H1 (cell line): Measurements from ENCODE around the gene TIAL1. TPM values are rescaled to one million over a fixed set of nuclear protein-coding genes. Genes with fewer than 3 reads are reported as not detected.

Experiments
- ATF3 ChIP-seq: IDR thresholded peaks from 2 replicates; pipeline ENCODE4 v1.6.1; 2011; ENCODE audit warnings: low read depth, mild to moderate bottlenecking, low read length; ENCODE audit not compliant: insufficient read depth
- CEBPB ChIP-seq: IDR thresholded peaks from 2 replicates; pipeline ENCODE4 v1.6.1; 2012; ENCODE audit warnings: low read depth, low read length
- EGR1 ChIP-seq: IDR thresholded peaks from 2 replicates; pipeline ENCODE4 v1.6.1; 2011; ENCODE audit warnings: low read depth, low read length, borderline replicate concordance
- HDAC2 ChIP-seq, 2 experiments: fragments of 300-600 bp in 1 of 2; sonication (generic) in 1 of 2; IDR thresholded peaks; 2 replicates each; pipeline ENCODE4 v1.6.1; 2011 to 2012; ENCODE audit warnings: low read depth in 2 of 2, low read length in 2 of 2, mild to moderate bottlenecking in 2 of 2, moderate library complexity in 2 of 2, borderline replicate concordance in 1 of 2, inconsistent platforms in 1 of 2
- MAFK ChIP-seq: IDR thresholded peaks from 2 replicates; pipeline ENCODE4 v1.6.1; 2012; ENCODE audit warnings: low read depth, mild to moderate bottlenecking, improper control_type of control experiment, low read length
- RNF2 ChIP-seq: fragments of 200-900, 300-1000 bp; sonication (generic); IDR thresholded peaks from 2 replicates; pipeline ENCODE4 v1.7.1; 2016; ENCODE audit warnings: borderline replicate concordance, low read depth, mild to moderate bottlenecking, antibody characterized with exemption, low read length; ENCODE audit not compliant: poor library complexity, severe bottlenecking; ENCODE audit errors: missing control alignments
- SIX5 ChIP-seq: IDR thresholded peaks from 2 replicates; pipeline ENCODE4 v1.6.1; 2011; ENCODE audit warnings: mild to moderate bottlenecking, low read depth, low read length
- SP1 ChIP-seq: IDR thresholded peaks from 2 replicates; pipeline ENCODE4 v1.6.1; 2011; ENCODE audit warnings: low read depth, low read length
- SP2 ChIP-seq: IDR thresholded peaks from 2 replicates; pipeline ENCODE4 v1.6.1; 2012; ENCODE audit warnings: mild to moderate bottlenecking, low read length, inconsistent platforms
- polyA plus RNA-seq, 7 experiments: library from polyadenylated mRNA; depleted of rRNA in 3 of 7; stranded (reverse) in 5 of 7; unstranded in 2 of 7; fragments of >200 nt in 5 of 7; fragments of 200-250 nt in 2 of 7; gene quantifications; 1 replicate in 5 of 7; 2 replicates in 1 of 7; 4 replicates in 1 of 7; pipeline versions ENCODE4 v1.2.1 to v1.2.3, GENCODE V29; 2011 to 2013; ENCODE audit warnings: missing spikeins in 2 of 7, mixed read lengths in 2 of 7
- total RNA-seq: library from RNA; stranded (reverse); fragmentation: NEBNext Ultra II Directional; extraction: Animal tissue kit (Norgen Biotek cat#: 25700); gene quantifications from 2 replicates; pipeline ENCODE4 v1.2.1, GENCODE V29; 2021

The TIAL1 gene
- total and polyA plus RNA-seq, 2 of the 8 experiments (the other 6 are each of a cell fraction or from before 2014, with no cell fraction given) = 50.4 to 166 TPM

- no peak for TF ChIP-seq SP2
- no peak for TF ChIP-seq MAFK
- TF ChIP-seq CEBPB = no peak
- TF ChIP-seq EGR1 = no peak
- TF ChIP-seq RNF2 = no peak
- no peak for TF ChIP-seq SP1
- TF ChIP-seq HDAC2 (IDR thresholded peaks at IDR 0.05; ENCODE audit: borderline replicate concordance in 1 of 2, low read depth in 2 of 2, low read length in 2 of 2) = no peak
- no peak for TF ChIP-seq SIX5
- TF ChIP-seq ATF3 = no peak
Observed at GRCh38 chr10:119640875-119641526, 44.2 kb upstream of the TIAL1 start (continued).
